Coronary artery (tissue), 2 donors: ENCODE data around the gene NHLH2.

Experiments
- DNase-seq: peaks from one replicate; pipeline ENCODE4 v3.0.0-alpha.2; 2017; ENCODE audit warnings: low spot score
- H3K27ac ChIP-seq, 2 donors: fragments of 200-600 bp; sonication (generic); one replicate each; pipeline ENCODE4 v1.5.1; 2016 to 2019
- H3K4me3 ChIP-seq: fragments of 200-600 bp; sonication (generic); 2 replicates; pipeline ENCODE4 v1.5.1; 2016; ENCODE audit warnings: mild to moderate bottlenecking, moderate library complexity
- CTCF ChIP-seq: fragments of 200-600 bp; sonication (generic); IDR thresholded peaks from one replicate; pipeline ENCODE4 v1.5.1; 2019; ENCODE audit warnings: antibody characterized with exemption

NHLH2 gene

GRCh38 chr1:115840605-115841460, at the start of gene NHLH2:
Gene NHLH2, minus strand, starts transcription at chr1:115841126. Its CDS starts 2,754 bp downstream, at chr1:115838372.
- DNase-seq = no peak
- no peak within 1 kb of the TSS for H3K27ac ChIP-seq
- H3K4me3 ChIP-seq = no peak within 1 kb of the TSS
- TF ChIP-seq CTCF = no peak

- no peak overlapping the region for H3K4me3 ChIP-seq
- no peak overlapping the region for H3K27ac ChIP-seq
- no peak for DNase-seq
- TF ChIP-seq CTCF = no peak
Observed at GRCh38 chr1:115890580-115890979, 49.7 kb upstream of the NHLH2 start.

GRCh38 chr1:115888976-115889375, 48.0 kb upstream of the NHLH2 start:
- Histone ChIP-seq H3K27ac (no peak overlapping the region), H3K4me3 (no peak overlapping the region)
- TF ChIP-seq CTCF = no peak
- no peak for DNase-seq

- no peak overlapping the region for H3K27ac ChIP-seq
- no peak overlapping the region for H3K4me3 ChIP-seq
- DNase-seq = no peak
- TF ChIP-seq CTCF = no peak
Observed at GRCh38 chr1:115882913-115883902, 42.3 kb upstream of the NHLH2 start.

- TF ChIP-seq CTCF = no peak
- H3K27ac ChIP-seq = no peak overlapping the region
Observed at GRCh38 chr1:115880981-115881672, 40.2 kb upstream of the NHLH2 start.

GRCh38 chr1:115879977-115880376, 39.1 kb upstream of the NHLH2 start:
- DNase-seq = no peak
- TF ChIP-seq CTCF = no peak
- Histone ChIP-seq H3K27ac (no peak overlapping the region), H3K4me3 (no peak overlapping the region)

More at GRCh38 chr1:115880981-115881672, 40.2 kb upstream of the NHLH2 start:
- no peak for DNase-seq
- H3K4me3 ChIP-seq = no peak overlapping the region
